C4-2B (cell line): Measurements from ENCODE around the gene IDI1.

Experiments used
- CTCF ChIP-seq: fragments of 450-650 bp; conservative IDR thresholded peaks from 2 replicates; pipeline ENCODE4 v1.5.1; 2017; ENCODE audit warnings: mild to moderate bottlenecking
- ZFX ChIP-seq: fragments of 450-650 bp; IDR thresholded peaks from 2 replicates; pipeline ENCODE4 v1.6.1; 2017

- no peak for TF ChIP-seq CTCF
- TF ChIP-seq ZFX: no peak
Observed at GRCh38 chr10:1003884-1004670, 44.8 kb downstream of the IDI1 start.
